H9 (cell line): Measurements from ENCODE around the gene JAML. TPM values are rescaled to one million over a fixed set of nuclear protein-coding genes. Genes with fewer than 3 reads are reported as not detected.

ENCODE experiments used
- DNase-seq: peaks from one replicate; pipeline ENCODE4 v3.0.0-alpha.2; 2017
- H2AFZ ChIP-seq: one replicate; pipeline ENCODE4 v1.6.1; 2013; ENCODE audit warnings: mild to moderate bottlenecking, low read length, control low read depth, moderate library complexity
- H2AK5ac ChIP-seq: 2 replicates; pipeline ENCODE4 v1.6.1; 2013; ENCODE audit warnings: low read length, control low read depth, mixed read lengths; ENCODE audit not compliant: insufficient read length
- H2BK120ac ChIP-seq: one replicate; pipeline ENCODE4 v1.6.1; 2013; ENCODE audit warnings: low read depth, mild to moderate bottlenecking, low read length, control low read depth, inconsistent platforms; ENCODE audit not compliant: poor library complexity, severe bottlenecking
- H2BK12ac ChIP-seq: 2 replicates; pipeline ENCODE4 v1.6.1; 2013; ENCODE audit warnings: low read length, control low read depth, mixed read lengths, low read depth; ENCODE audit not compliant: insufficient read length
- H2BK15ac ChIP-seq: 2 replicates; pipeline ENCODE4 v1.6.1; 2013; ENCODE audit warnings: low read depth, low read length, control low read depth
- H2BK20ac ChIP-seq: one replicate; pipeline ENCODE4 v1.6.1; 2013; ENCODE audit warnings: low read depth, mild to moderate bottlenecking, low read length, control low read depth, inconsistent platforms; ENCODE audit not compliant: poor library complexity, severe bottlenecking
- H2BK5ac ChIP-seq: 2 replicates; pipeline ENCODE4 v1.6.1; 2013; ENCODE audit warnings: low read length, control low read depth, mixed read lengths; ENCODE audit not compliant: insufficient read length
- H3K14ac ChIP-seq: 2 replicates; pipeline ENCODE4 v1.6.1; 2013; ENCODE audit warnings: low read length, control low read depth; ENCODE audit not compliant: insufficient read depth
- H3K18ac ChIP-seq: 2 replicates; pipeline ENCODE4 v1.6.1; 2013; ENCODE audit warnings: low read depth, mild to moderate bottlenecking, mixed read lengths, low read length, control low read depth; ENCODE audit not compliant: insufficient read length
- H3K23ac ChIP-seq: 2 replicates; pipeline ENCODE4 v1.6.1; 2013; ENCODE audit warnings: low read length, control low read depth, mixed read lengths, low read depth; ENCODE audit not compliant: insufficient read length
- H3K23me2 ChIP-seq: 2 replicates; pipeline ENCODE4 v1.6.1; 2013; ENCODE audit warnings: low read depth, mild to moderate bottlenecking, mixed read lengths, low read length, control low read depth; ENCODE audit not compliant: insufficient read length, poor library complexity, severe bottlenecking
- H3K27ac ChIP-seq: 2 replicates; pipeline ENCODE4 v1.5.1; 2013; ENCODE audit warnings: low read length, control low read depth, mixed read lengths, low read depth; ENCODE audit not compliant: insufficient read length
- H3K27me3 ChIP-seq: 2 replicates; pipeline ENCODE4 v1.6.1; 2013; ENCODE audit warnings: low read length, control low read depth, inconsistent platforms; ENCODE audit not compliant: insufficient read depth
- H3K4ac ChIP-seq: 2 replicates; pipeline ENCODE4 v1.6.1; 2013; ENCODE audit warnings: low read depth, mild to moderate bottlenecking, control low read depth, inconsistent platforms, low read length, moderate library complexity
- H3K4me1 ChIP-seq: 2 replicates; pipeline ENCODE4 v1.6.1; 2013; ENCODE audit warnings: low read length, control low read depth, inconsistent platforms; ENCODE audit not compliant: insufficient read depth
- H3K4me2 ChIP-seq: 2 replicates; pipeline ENCODE4 v1.6.1; 2013; ENCODE audit warnings: low read length, control low read depth, mixed read lengths; ENCODE audit not compliant: insufficient read length, insufficient read depth
- H3K56ac ChIP-seq: 2 replicates; pipeline ENCODE4 v1.6.1; 2013; ENCODE audit warnings: low read depth, mild to moderate bottlenecking, mixed read lengths, low read length, control low read depth; ENCODE audit not compliant: insufficient read length
- H3K79me1 ChIP-seq: 2 replicates; pipeline ENCODE4 v1.6.1; 2013; ENCODE audit warnings: low read depth, mild to moderate bottlenecking, moderate library complexity, low read length, control low read depth, inconsistent platforms; ENCODE audit not compliant: insufficient read depth, poor library complexity, severe bottlenecking
- H3K79me2 ChIP-seq: 2 replicates; pipeline ENCODE4 v1.6.1; 2013; ENCODE audit warnings: low read length, control low read depth, inconsistent platforms; ENCODE audit not compliant: insufficient read depth
- H3K9ac ChIP-seq: 2 replicates; pipeline ENCODE4 v1.6.1; 2013; ENCODE audit warnings: low read length, control low read depth, mixed read lengths; ENCODE audit not compliant: insufficient read length; ENCODE audit errors: extremely low read depth
- H3K9me3 ChIP-seq: one replicate; pipeline ENCODE4 v1.6.1; 2013; ENCODE audit warnings: low read depth, low read length, inconsistent platforms; ENCODE audit not compliant: control insufficient read depth
- H3T11ph ChIP-seq: one replicate; pipeline ENCODE4 v1.6.1; 2013; ENCODE audit warnings: mild to moderate bottlenecking, low read length, control low read depth, inconsistent platforms
- H4K20me1 ChIP-seq: one replicate; pipeline ENCODE4 v1.6.1; 2013; ENCODE audit not compliant: control insufficient read depth, insufficient read length, insufficient read depth
- H4K5ac ChIP-seq: 2 replicates; pipeline ENCODE4 v1.6.1; 2013; ENCODE audit warnings: low read depth, mild to moderate bottlenecking, mixed read lengths, low read length, control low read depth; ENCODE audit not compliant: insufficient read length
- H4K8ac ChIP-seq: replicated peaks from 2 replicates; pipeline ENCODE4 v1.6.1; 2013; ENCODE audit warnings: low read length, control low read depth, mixed read lengths, low read depth; ENCODE audit not compliant: insufficient read length
- H4K91ac ChIP-seq: 2 replicates; pipeline ENCODE4 v1.6.1; 2013; ENCODE audit warnings: low read depth, mild to moderate bottlenecking, moderate library complexity, mixed read lengths, low read length, control low read depth; ENCODE audit not compliant: insufficient read length
- H3K27ac Mint-ChIP-seq, 3 experiments: 2 replicates in 2 of 3; 3 replicates in 1 of 3; pipeline ENCODE4 v1.8.0; 2020 to 2021; ENCODE audit warnings: mixed read lengths in 3 of 3, mild to moderate bottlenecking in 1 of 3, moderate library complexity in 1 of 3
- H3K27me3 Mint-ChIP-seq: 2 replicates; pipeline ENCODE4 v1.8.0; 2021; ENCODE audit warnings: low read depth, mild to moderate bottlenecking, moderate library complexity, mixed read lengths
- H3K36me3 Mint-ChIP-seq, 3 experiments: 2 replicates in 2 of 3; 3 replicates in 1 of 3; pipeline ENCODE4 v1.8.0; 2020 to 2021; ENCODE audit warnings: low read depth in 3 of 3, mixed read lengths in 3 of 3; ENCODE audit not compliant: insufficient read depth in 1 of 3
- H3K4me1 Mint-ChIP-seq, 2 experiments: 2 replicates each; pipeline ENCODE4 v1.8.0; 2020; ENCODE audit warnings: mixed read lengths in 2 of 2
- H3K4me3 Mint-ChIP-seq, 2 experiments: 2 replicates in 1 of 2; 3 replicates in 1 of 2; pipeline ENCODE4 v1.8.0; 2020 to 2021; ENCODE audit warnings: mild to moderate bottlenecking in 2 of 2, mixed read lengths in 2 of 2, moderate library complexity in 1 of 2
- H3K9me3 Mint-ChIP-seq, 2 experiments: 2 replicates in 1 of 2; 3 replicates in 1 of 2; pipeline ENCODE4 v1.8.0; 2020; ENCODE audit warnings: mild to moderate bottlenecking in 2 of 2, mixed read lengths in 2 of 2, moderate library complexity in 1 of 2
- CTCF ChIP-seq: fragments of 200-600 bp; sonication (generic); conservative IDR thresholded peaks from 3 replicates; pipeline ENCODE4 v1.8.0; 2021; ENCODE audit warnings: antibody characterized with exemption, mild to moderate bottlenecking
- WGBS: extraction: QIAGEN DNeasy Blood & Tissue Kit; methylation state at CpG from one replicate; pipeline ENCODE4 v1.1.7; 2013; ENCODE audit warnings: missing lambda C conversion rate, low lambda C conversion rate, mixed read lengths; ENCODE audit not compliant: insufficient read length; ENCODE audit errors: extremely low coverage; 5-methylcytosine and 5-hydroxymethylcytosine counted together
- total RNA-seq: library from RNA; stranded (reverse); gene quantifications from 2 replicates; pipeline ENCODE4 v1.2.1, GENCODE V29; 2021

The JAML gene
- total RNA-seq, 1 experiment from 2014 or later, result 0.48 TPM

GRCh38 chr11:118233377-118233776, 8.6 kb upstream of the JAML start:
- H2BK20ac ChIP-seq, result no peak overlapping the region
- H3K79me2 ChIP-seq, result no peaks in the 10 kb centered on the region
- H2AFZ ChIP-seq, result no peak overlapping the region
- no peak overlapping the region for H2BK12ac ChIP-seq
- H3K4me1 ChIP-seq, result no peaks in the 10 kb centered on the region
- no peak overlapping the region for H4K91ac ChIP-seq
- no peak overlapping the region for H3K9ac ChIP-seq
- H3K23ac ChIP-seq, result no peak overlapping the region
- H4K20me1 ChIP-seq, result no peaks in the 10 kb centered on the region
- H3K9me3 Mint-ChIP-seq, result no peaks in the 10 kb centered on the region
- no peak for TF ChIP-seq CTCF
- H3K14ac ChIP-seq, result no peak overlapping the region
- peaks cover under 1 to 2% of the 10 kb centered on the region in 2 experiments for H3K4me1 Mint-ChIP-seq
- DNase-seq, result no peak
- no peak overlapping the region for H4K8ac ChIP-seq
- no peak overlapping the region for H2BK120ac ChIP-seq
- peaks cover 6% of the 10 kb centered on the region for H3K27me3 Mint-ChIP-seq
- H3K27me3 ChIP-seq, result no peaks in the 10 kb centered on the region
- H3K9me3 ChIP-seq, result no peaks in the 10 kb centered on the region
- no peak overlapping the region for H3K4ac ChIP-seq
- H3K4me3 Mint-ChIP-seq, result no peak overlapping the region
- H3K4me2 ChIP-seq, result no peak overlapping the region
- peak overlapping the region in 1 of 3 experiments; percentile 7; a peak in 1 of 7 replicates for H3K27ac Mint-ChIP-seq
- H3K18ac ChIP-seq, result no peak overlapping the region
- no peak overlapping the region for H3K56ac ChIP-seq
- H2AK5ac ChIP-seq, result no peak overlapping the region
- no peaks in the 10 kb centered on the region for H3K23me2 ChIP-seq
- H3T11ph ChIP-seq, result no peak overlapping the region
- H3K27ac ChIP-seq, result no peak overlapping the region
- no peaks in the 10 kb centered on the region for H3K36me3 Mint-ChIP-seq
- no peak overlapping the region for H2BK15ac ChIP-seq
- no peak overlapping the region for H4K5ac ChIP-seq
- WGBS, result no CpG with 5 or more reads among the region's 5 CpGs
- H3K79me1 ChIP-seq, result no peaks in the 10 kb centered on the region
- no peak overlapping the region for H2BK5ac ChIP-seq
